Ishikawa (cell line): Measurements from ENCODE around the gene LRRC15.

Source experiments
- CEBPB ChIP-seq: IDR thresholded peaks from 2 replicates; pipeline ENCODE4 v1.6.1; 2012
- CREB1 ChIP-seq: IDR thresholded peaks from 2 replicates; pipeline ENCODE4 v1.6.1; 2012; ENCODE audit warnings: low read depth
- EGR1 ChIP-seq: IDR thresholded peaks from 2 replicates; pipeline ENCODE4 v1.6.1; 2012
- EP300 ChIP-seq: IDR thresholded peaks from 2 replicates; pipeline ENCODE4 v1.6.1; 2012; ENCODE audit warnings: borderline replicate concordance
- FOXM1 ChIP-seq: IDR thresholded peaks from 2 replicates; pipeline ENCODE4 v1.6.1; 2012; ENCODE audit warnings: low read depth, borderline replicate concordance
- NFIC ChIP-seq: IDR thresholded peaks from 2 replicates; pipeline ENCODE4 v1.6.1; 2012
- RAD21 ChIP-seq: IDR thresholded peaks from 2 replicates; pipeline ENCODE4 v1.6.1; 2012; ENCODE audit warnings: low read depth
- TAF1 ChIP-seq: IDR thresholded peaks from 2 replicates; pipeline ENCODE4 v1.6.1; 2012; ENCODE audit warnings: low read depth, mild to moderate bottlenecking
- TCF12 ChIP-seq: IDR thresholded peaks from 2 replicates; pipeline ENCODE4 v1.6.1; 2012; ENCODE audit warnings: low read depth
- TEAD4 ChIP-seq: IDR thresholded peaks from 2 replicates; pipeline ENCODE4 v1.6.1; 2012
- YY1 ChIP-seq: IDR thresholded peaks from 2 replicates; pipeline ENCODE4 v1.6.1; 2012; ENCODE audit warnings: low read depth
- ZBTB7A ChIP-seq: IDR thresholded peaks from 2 replicates; pipeline ENCODE4 v1.6.1; 2012; ENCODE audit warnings: low read depth
- TF ChIP-seq, protein P1 (sequence below): IDR thresholded peaks from 2 replicates; pipeline ENCODE4 v1.6.1; 2012
- TF ChIP-seq, protein P2 (sequence below): IDR thresholded peaks from 2 replicates; pipeline ENCODE4 v1.6.1; 2012
- TF ChIP-seq, protein P3 (sequence below): IDR thresholded peaks from 2 replicates; pipeline ENCODE4 v1.6.1; 2012; ENCODE audit warnings: low read depth, mild to moderate bottlenecking

LRRC15 gene

DNA sequence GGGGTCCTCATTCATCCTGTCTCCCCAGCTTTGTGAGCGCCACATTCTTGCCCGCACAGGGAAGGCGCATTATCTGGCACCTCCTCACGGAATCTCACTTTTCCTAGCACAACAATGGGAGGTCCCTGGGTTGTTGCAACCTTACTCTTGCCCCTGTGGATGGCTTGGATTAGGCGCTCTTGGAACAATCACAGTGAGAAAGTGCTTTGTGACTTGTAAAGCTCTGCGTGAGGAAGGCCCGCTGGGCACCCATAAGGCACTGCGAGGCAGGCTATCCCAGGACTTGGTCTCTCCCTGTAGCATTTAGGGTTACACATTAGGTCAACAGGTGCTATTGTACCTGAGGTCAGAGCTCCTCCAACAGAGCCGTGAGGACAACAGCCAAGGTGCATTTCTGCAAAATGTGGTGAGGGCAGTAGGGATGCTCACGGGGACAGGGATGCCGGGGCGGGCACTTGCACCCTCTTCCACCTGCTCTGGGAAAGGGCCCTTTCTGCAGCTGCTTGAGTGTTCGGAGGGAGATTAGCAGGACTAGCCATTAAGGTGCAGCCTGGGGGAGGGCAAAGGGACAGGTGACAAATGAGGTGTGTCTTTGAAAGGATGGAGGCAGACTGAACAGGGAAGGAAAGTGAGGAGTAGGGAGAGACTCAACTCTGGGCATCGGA lies 13.9 kb upstream of the LRRC15 start:
- TF ChIP-seq, protein P1, sequence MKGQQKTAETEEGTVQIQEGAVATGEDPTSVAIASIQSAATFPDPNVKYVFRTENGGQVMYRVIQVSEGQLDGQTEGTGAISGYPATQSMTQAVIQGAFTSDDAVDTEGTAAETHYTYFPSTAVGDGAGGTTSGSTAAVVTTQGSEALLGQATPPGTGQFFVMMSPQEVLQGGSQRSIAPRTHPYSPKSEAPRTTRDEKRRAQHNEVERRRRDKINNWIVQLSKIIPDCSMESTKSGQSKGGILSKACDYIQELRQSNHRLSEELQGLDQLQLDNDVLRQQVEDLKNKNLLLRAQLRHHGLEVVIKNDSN: no peak
- TF ChIP-seq TEAD4 (no peak), TAF1 (no peak), TCF12 (no peak), FOXM1 (no peak), EP300 (no peak), ZBTB7A (no peak), YY1 (no peak), EGR1 (no peak), RAD21 (no peak), CEBPB (no peak), CREB1 (no peak), NFIC (no peak)
- TF ChIP-seq, protein P2, sequence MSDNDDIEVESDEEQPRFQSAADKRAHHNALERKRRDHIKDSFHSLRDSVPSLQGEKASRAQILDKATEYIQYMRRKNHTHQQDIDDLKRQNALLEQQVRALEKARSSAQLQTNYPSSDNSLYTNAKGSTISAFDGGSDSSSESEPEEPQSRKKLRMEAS: no peak
- TF ChIP-seq, protein P3, sequence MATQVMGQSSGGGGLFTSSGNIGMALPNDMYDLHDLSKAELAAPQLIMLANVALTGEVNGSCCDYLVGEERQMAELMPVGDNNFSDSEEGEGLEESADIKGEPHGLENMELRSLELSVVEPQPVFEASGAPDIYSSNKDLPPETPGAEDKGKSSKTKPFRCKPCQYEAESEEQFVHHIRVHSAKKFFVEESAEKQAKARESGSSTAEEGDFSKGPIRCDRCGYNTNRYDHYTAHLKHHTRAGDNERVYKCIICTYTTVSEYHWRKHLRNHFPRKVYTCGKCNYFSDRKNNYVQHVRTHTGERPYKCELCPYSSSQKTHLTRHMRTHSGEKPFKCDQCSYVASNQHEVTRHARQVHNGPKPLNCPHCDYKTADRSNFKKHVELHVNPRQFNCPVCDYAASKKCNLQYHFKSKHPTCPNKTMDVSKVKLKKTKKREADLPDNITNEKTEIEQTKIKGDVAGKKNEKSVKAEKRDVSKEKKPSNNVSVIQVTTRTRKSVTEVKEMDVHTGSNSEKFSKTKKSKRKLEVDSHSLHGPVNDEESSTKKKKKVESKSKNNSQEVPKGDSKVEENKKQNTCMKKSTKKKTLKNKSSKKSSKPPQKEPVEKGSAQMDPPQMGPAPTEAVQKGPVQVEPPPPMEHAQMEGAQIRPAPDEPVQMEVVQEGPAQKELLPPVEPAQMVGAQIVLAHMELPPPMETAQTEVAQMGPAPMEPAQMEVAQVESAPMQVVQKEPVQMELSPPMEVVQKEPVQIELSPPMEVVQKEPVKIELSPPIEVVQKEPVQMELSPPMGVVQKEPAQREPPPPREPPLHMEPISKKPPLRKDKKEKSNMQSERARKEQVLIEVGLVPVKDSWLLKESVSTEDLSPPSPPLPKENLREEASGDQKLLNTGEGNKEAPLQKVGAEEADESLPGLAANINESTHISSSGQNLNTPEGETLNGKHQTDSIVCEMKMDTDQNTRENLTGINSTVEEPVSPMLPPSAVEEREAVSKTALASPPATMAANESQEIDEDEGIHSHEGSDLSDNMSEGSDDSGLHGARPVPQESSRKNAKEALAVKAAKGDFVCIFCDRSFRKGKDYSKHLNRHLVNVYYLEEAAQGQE: no peak

DNA sequence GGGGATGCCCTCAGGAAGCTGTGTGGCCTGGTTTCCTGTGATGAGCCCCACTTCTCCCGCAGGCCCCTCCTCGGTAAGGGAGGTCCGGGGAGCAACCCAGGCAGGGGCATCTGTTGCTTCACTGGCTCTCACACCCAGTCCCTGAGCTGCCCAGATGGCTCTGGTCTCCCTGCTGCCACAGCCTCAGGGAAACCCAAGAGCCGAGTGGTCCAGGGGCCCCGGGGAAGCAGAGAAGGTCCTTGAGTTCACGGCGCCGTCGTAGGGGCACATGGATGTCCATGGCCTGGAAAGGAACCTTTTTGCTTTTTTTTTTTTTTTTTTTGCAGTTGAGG lies 13.3 kb upstream of the LRRC15 start:
- TF ChIP-seq, protein P3: no peak
- TF ChIP-seq TCF12: no peak
- no peak for TF ChIP-seq CREB1
- TF ChIP-seq CEBPB: no peak
- no peak for TF ChIP-seq TAF1
- no peak for TF ChIP-seq EGR1
- TF ChIP-seq, protein P2: no peak
- TF ChIP-seq FOXM1: no peak
- TF ChIP-seq ZBTB7A: no peak
- TF ChIP-seq NFIC: no peak
- TF ChIP-seq YY1: no peak
- TF ChIP-seq, protein P1: no peak
- no peak for TF ChIP-seq EP300

DNA sequence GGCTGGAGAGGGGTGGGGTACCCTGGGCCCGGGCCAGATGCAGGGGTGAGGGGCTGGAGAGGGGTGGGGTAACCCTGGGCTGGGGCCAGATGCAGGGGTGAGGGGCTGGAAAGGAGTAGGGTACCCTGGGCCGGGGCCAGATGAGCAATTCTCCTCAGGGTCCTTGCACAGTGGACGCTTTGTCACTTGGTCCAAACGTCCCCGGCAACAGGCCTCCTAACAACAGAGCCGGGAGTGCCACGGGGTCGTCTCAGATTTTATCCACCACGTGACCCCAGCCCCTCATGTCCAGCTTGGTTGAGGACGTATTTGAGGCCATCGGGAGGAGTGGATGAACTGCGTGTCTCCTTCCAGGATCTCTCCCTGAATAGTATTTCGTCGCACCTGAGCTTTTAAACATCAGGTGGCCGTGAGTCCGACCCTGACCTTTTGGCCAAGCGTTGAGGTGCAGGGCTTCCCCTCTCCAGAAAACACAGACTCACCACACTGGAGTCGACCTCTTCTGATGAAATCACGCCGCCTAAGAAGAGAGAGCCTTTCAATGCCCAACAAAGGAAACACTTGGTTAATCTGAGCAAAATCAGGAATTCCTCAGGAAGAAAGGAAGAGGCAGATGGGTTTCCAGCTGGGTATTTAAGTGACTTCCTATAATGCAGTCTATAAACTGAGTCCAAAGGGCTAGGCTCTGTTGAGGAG lies 12.8 kb upstream of the LRRC15 start:
- TF ChIP-seq RAD21 (no peak), CEBPB (no peak), FOXM1 (no peak), EGR1 (no peak), TCF12 (no peak), YY1 (no peak)
- TF ChIP-seq, protein P2: no peak

DNA sequence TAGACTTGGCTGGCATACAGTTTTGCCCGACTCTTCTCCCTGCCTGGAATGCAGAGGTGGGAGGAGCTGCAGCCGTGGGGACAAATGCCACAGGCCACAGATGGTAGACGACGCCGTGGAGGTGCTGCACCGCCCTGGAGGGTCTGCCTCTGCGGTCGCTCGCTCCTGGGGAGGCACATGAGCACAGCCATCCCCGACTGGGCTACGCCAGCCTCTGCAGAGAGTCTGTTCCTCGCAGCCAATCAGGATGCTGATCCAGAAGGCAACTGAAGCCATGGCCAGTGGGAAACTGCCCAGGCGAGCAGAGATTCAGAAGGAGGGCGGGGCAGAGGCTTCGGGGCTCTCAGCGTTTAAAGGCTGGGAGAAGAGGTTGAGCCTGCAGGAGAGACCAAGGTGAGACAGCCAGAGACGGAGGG lies 11.9 kb upstream of the LRRC15 start:
- TF ChIP-seq RAD21 (no peak), FOXM1 (no peak), NFIC (no peak; the same call in 1 of the 2 replicates), ZBTB7A (0 out of 2 replicates have a peak, but pooled peaks have one; percentile 43), TEAD4 (peak; percentile 82), EGR1 (no peak), CEBPB (no peak)
- TF ChIP-seq, protein P2: peak; percentile 70
- TF ChIP-seq, protein P3: no peak
